ENCODE measurements around the gene FAM110A. TPM values are rescaled to one million over a fixed set of nuclear protein-coding genes. Genes with fewer than 3 reads are reported as not detected.

FAM110A gene
- total RNA-seq, 1 donor from 2014 or later = 152 TPM

GRCh38 chr20:840503-840857 lies 7.0 kb downstream of the FAM110A start:
- Mint-ChIP-seq H3K27me3 (ENCODE audit: unreplicated experiment) (peaks cover 7% of the 10 kb centered on the region), H3K9me3 (ENCODE audit: unreplicated experiment) (peaks cover 15% of the 10 kb centered on the region), H3K4me1 (ENCODE audit: low read depth, unreplicated experiment) (peaks cover 30% of the 10 kb centered on the region), H3K4me3 (ENCODE audit: unreplicated experiment) (peak overlapping the region; percentile 82), H3K36me3 (ENCODE audit: unreplicated experiment) (peaks cover 6% of the 10 kb centered on the region), H3K27ac (ENCODE audit: unreplicated experiment) (peak overlapping the region; percentile 43)
- DNase-seq = no peak
- TF ChIP-seq CTCF (IDR thresholded peaks at IDR 0.05; ENCODE audit: partially characterized antibody, unreplicated experiment) = no peak

- DNase-seq = no peak
- Mint-ChIP-seq H3K4me3 (ENCODE audit: unreplicated experiment) (peak overlapping the region; percentile 82), H3K27ac (ENCODE audit: unreplicated experiment) (peak overlapping the region; percentile 43), H3K27me3 (ENCODE audit: unreplicated experiment) (peaks cover 10% of the 10 kb centered on the region), H3K36me3 (ENCODE audit: unreplicated experiment) (peaks cover 9% of the 10 kb centered on the region), H3K4me1 (ENCODE audit: low read depth, unreplicated experiment) (peaks cover 28% of the 10 kb centered on the region), H3K9me3 (ENCODE audit: unreplicated experiment) (peaks cover 19% of the 10 kb centered on the region)
- no peak for TF ChIP-seq CTCF (IDR thresholded peaks at IDR 0.05; ENCODE audit: partially characterized antibody, unreplicated experiment)
These were observed 7.5 kb downstream of the FAM110A start for GRCh38 chr20:840858-841567.

- Mint-ChIP-seq H3K4me3 (ENCODE audit: unreplicated experiment) (peak overlapping the region; percentile 90), H3K27me3 (ENCODE audit: unreplicated experiment) (peaks cover 15% of the 10 kb centered on the region), H3K27ac (ENCODE audit: unreplicated experiment) (peak overlapping the region; percentile 76), H3K4me1 (ENCODE audit: low read depth, unreplicated experiment) (peaks cover 29% of the 10 kb centered on the region), H3K9me3 (ENCODE audit: unreplicated experiment) (peaks cover 23% of the 10 kb centered on the region), H3K36me3 (ENCODE audit: unreplicated experiment) (peaks cover 14% of the 10 kb centered on the region)
- no peak for TF ChIP-seq CTCF (IDR thresholded peaks at IDR 0.05; ENCODE audit: partially characterized antibody, unreplicated experiment)
- no peak for DNase-seq
These were observed 8.3 kb downstream of the FAM110A start for GRCh38 chr20:841568-842546.

- Mint-ChIP-seq H3K4me3 (ENCODE audit: unreplicated experiment) (peak overlapping the region; percentile 57), H3K4me1 (ENCODE audit: low read depth, unreplicated experiment) (peaks cover 29% of the 10 kb centered on the region), H3K27ac (ENCODE audit: unreplicated experiment) (peak overlapping the region; percentile 15), H3K36me3 (ENCODE audit: unreplicated experiment) (peaks cover 14% of the 10 kb centered on the region), H3K27me3 (ENCODE audit: unreplicated experiment) (peaks cover 15% of the 10 kb centered on the region), H3K9me3 (ENCODE audit: unreplicated experiment) (peaks cover 23% of the 10 kb centered on the region)
- TF ChIP-seq CTCF (IDR thresholded peaks at IDR 0.05; ENCODE audit: partially characterized antibody, unreplicated experiment) = no peak
- no peak for DNase-seq
These were observed 9.0 kb downstream of the FAM110A start for GRCh38 chr20:842547-842940.

All from glutamatergic neuron (in vitro differentiated cells).